Bone marrow (tissue), 2 donors: ENCODE data around the gene ECSIT.
"Not testable (repeated sequence)": the region's sequence is repeated elsewhere in the genome, so short reads cannot be mapped to it uniquely, and the experiment has no call there.

Experiments
- DNase-seq, 2 donors: peaks; one replicate each; lab custom pipeline; 2025; lab: John Stamatoyannopoulos, UW

The ECSIT gene

GRCh38 chr19:11478167-11479089 is 50.5 kb downstream of the ECSIT start:
- no peak for DNase-seq

- DNase-seq: no peak
These were observed 53.1 kb downstream of the ECSIT start for GRCh38 chr19:11475861-11476260.

- DNase-seq: not testable (repeated sequence)
These were observed 53.6 kb downstream of the ECSIT start for GRCh38 chr19:11475343-11475742.

- no peak for DNase-seq
These were observed 55.2 kb downstream of the ECSIT start for GRCh38 chr19:11473725-11474124.

GRCh38 chr19:11468266-11468845 is 60.6 kb downstream of the ECSIT start:
- not testable (repeated sequence) for DNase-seq

- DNase-seq: no peak
These were observed 63.3 kb downstream of the ECSIT start for GRCh38 chr19:11465600-11465999.

- no peak for DNase-seq
These were observed 64.3 kb downstream of the ECSIT start for GRCh38 chr19:11464333-11465265.

GRCh38 chr19:11463391-11463790 is 65.5 kb downstream of the ECSIT start:
- DNase-seq: no peak

- no peak for DNase-seq
These were observed 67.5 kb downstream of the ECSIT start for GRCh38 chr19:11461453-11461852.

GRCh38 chr19:11460207-11460606 is 68.7 kb downstream of the ECSIT start:
- DNase-seq: no peak

- not testable (repeated sequence) for DNase-seq
These were observed 70.0 kb downstream of the ECSIT start for GRCh38 chr19:11458912-11459311.

- DNase-seq: no peak
These were observed 70.6 kb downstream of the ECSIT start for GRCh38 chr19:11458236-11458900.

GRCh38 chr19:11457831-11458230 is 71.1 kb downstream of the ECSIT start:
- DNase-seq: no peak

- no peak for DNase-seq
These were observed 71.8 kb downstream of the ECSIT start for GRCh38 chr19:11457115-11457514.

GRCh38 chr19:11456659-11457058 is 72.3 kb downstream of the ECSIT start:
- DNase-seq: no peak
